Measurements from ENCODE around the gene PRKAR2B. TPM values are rescaled to one million over a fixed set of nuclear protein-coding genes. Genes with fewer than 3 reads are reported as not detected.

The PRKAR2B gene
- total and polyA plus RNA-seq, 7 experiments from 2014 or later: 0.39 to 5.0 (median 0.54) TPM

DNA sequence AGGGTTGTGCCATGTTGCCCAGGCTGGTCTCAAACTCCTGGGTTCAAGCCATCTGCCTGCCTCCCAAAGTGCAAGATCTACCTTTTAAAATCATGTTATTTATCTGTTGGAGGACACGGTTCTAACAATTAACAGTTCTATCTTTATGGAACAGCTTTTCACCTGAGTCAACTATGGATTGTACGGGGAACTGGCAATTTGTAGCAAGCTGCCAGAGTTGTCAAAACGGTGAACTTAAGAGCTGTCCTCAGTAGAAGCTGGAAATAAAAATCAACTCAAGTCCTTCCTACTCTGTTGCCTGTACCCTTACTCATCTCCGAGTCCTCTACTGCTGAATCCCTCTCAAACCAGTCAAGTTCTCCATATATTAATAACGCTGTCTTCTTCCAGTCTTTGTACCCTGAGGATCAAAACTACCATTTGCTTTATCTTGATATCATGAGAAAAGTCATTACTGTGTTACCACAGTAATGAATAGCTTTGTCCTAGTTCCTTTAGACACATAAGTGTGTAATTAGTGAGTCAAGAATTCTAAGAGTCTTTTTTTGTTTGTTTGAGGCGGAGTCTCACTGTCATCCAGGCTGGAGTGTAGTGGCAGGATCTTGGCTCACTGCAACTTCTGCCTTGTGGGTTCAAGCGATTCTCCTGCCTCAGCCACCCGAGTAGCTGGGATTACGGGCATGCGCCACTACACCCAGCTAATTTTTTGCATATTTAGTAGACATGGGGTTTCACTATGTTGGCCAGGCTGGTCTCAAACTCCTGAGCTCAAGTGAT lies 152.5 kb downstream of the PRKAR2B start:
- Histone ChIP-seq H3K27me3 (ENCODE audit: control insufficient read depth in 2 of 2, insufficient read depth in 2 of 2, low read length in 2 of 2) (no peaks in the 10 kb centered on the region), H3K4me3 (ENCODE audit: low read length) (no peak overlapping the region), H3K27ac (ENCODE audit: low read depth, low read length) (no peak overlapping the region), H3K36me3 (ENCODE audit: control insufficient read depth in 2 of 3, insufficient read depth in 3 of 3, low read length in 3 of 3) (peaks cover 13 to 83% (median 40%) of the 10 kb centered on the region in 3 experiments), H3K4me1 (ENCODE audit: control insufficient read depth in 2 of 2, insufficient read depth in 2 of 2, low read length in 2 of 2) (no peaks in the 10 kb centered on the region), H3K9me3 (ENCODE audit: control insufficient read depth in 2 of 3, low read length in 3 of 3) (no peaks in the 10 kb centered on the region)
- Mint-ChIP-seq H3K4me1 (peaks cover 0 to 13% (median 5%) of the 10 kb centered on the region in 7 donors), H3K4me3 (no peak overlapping the region), H3K36me3 (peaks cover 6 to 38% (median 21%) of the 10 kb centered on the region in 5 donors), H3K27me3 (no peaks in the 10 kb centered on the region), H3K9me3 (no peaks in the 10 kb centered on the region), H3K27ac (peak overlapping the region in 7 of 9 donors; percentile 5 to 75 (median 32))
- intact Hi-C loops (cut with micrococcal nuclease): loop anchor here in 1 of 2 donors (1.0 to 2.0 kb wide), 2 partner anchors 8 to 16 kb away; no protein-coding TSS in a partner anchor
- ChIA-PET CTCF (interaction anchor here (0.5 kb wide), 1 partner anchor 27 kb away, joined by 3 read pairs; no protein-coding TSS in a partner anchor), POLR2A (interaction anchor here (4.1 kb wide), 1 partner anchor 28 kb away, joined by 24 read pairs; the partner anchor contains the start of gene HBP1)
- ATAC-seq (no peak), DNase-seq (no peak)

DNA sequence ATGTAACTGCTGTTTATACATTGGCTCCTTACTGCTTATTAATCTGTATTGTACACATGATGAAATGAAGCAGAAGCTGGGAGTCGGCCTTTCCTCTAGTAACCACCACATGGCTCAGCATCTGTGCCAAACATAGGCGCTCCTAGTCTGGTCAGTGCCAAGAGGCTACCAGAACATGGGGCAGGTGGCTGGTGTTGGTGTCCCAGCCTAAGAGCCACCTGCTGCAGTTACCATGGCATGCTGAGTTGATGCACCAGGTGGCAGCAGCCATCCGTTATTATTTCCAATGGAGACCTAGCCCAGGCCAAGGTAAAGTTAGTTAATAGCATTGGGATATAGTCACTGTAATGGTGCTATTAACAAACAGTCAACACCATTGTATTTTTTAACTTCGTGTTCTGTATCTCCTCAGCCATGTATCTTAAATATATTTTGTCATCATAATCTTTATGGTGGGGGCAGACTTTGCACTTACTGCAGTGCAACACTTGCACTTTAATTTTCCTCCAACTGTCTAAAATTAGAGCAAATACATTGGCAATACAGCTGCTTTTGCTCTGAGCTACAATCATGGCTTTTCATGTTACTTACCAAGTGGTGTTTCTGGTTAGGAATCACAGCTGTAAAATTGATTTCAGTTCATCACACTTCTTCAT lies 157.4 kb downstream of the PRKAR2B start:
- Histone ChIP-seq H3K27ac (ENCODE audit: low read depth, low read length) (no peak overlapping the region), H3K27me3 (ENCODE audit: control insufficient read depth in 2 of 2, insufficient read depth in 2 of 2, low read length in 2 of 2) (no peaks in the 10 kb centered on the region), H3K4me1 (ENCODE audit: control insufficient read depth in 2 of 2, insufficient read depth in 2 of 2, low read length in 2 of 2) (no peaks in the 10 kb centered on the region), H3K9me3 (ENCODE audit: control insufficient read depth in 2 of 3, low read length in 3 of 3) (no peaks in the 10 kb centered on the region), H3K36me3 (ENCODE audit: control insufficient read depth in 2 of 3, insufficient read depth in 3 of 3, low read length in 3 of 3) (peaks cover 17 to 95% (median 46%) of the 10 kb centered on the region in 3 experiments), H3K4me3 (ENCODE audit: low read length) (no peak overlapping the region)
- CTCF ChIA-PET: interaction anchor here (0.7 to 1.3 kb wide), 5 partner anchors 8 to 523 kb away, joined by 3 to 4 read pairs (median 3); no protein-coding TSS in a partner anchor
- H3K4me3 Mint-ChIP-seq: no peak overlapping the region
- POLR2A ChIA-PET: interaction anchor here (0.7 to 1.3 kb wide), 2 partner anchors 31 to 362 kb away, joined by 3 read pairs; no protein-coding TSS in a partner anchor
- peaks cover 0 to 7% (median 0%) of the 10 kb centered on the region in 7 donors for H3K4me1 Mint-ChIP-seq
- peaks cover 0 to 3% (median 0%) of the 10 kb centered on the region in 11 donors for H3K9me3 Mint-ChIP-seq
- peak overlapping the region in 1 of 9 donors; percentile 32 for H3K27ac Mint-ChIP-seq
- peak; percentile 60 for ATAC-seq
- peaks cover 9 to 65% (median 33%) of the 10 kb centered on the region in 5 donors for H3K36me3 Mint-ChIP-seq
- intact Hi-C loops (cut with micrococcal nuclease): loop anchor here (1.0 to 5.0 kb wide), 3 partner anchors 523 to 675 kb away; no protein-coding TSS in a partner anchor
- DNase-seq: peak in 2 of 9 donors; percentile 6 to 15
- no peaks in the 10 kb centered on the region for H3K27me3 Mint-ChIP-seq

DNA sequence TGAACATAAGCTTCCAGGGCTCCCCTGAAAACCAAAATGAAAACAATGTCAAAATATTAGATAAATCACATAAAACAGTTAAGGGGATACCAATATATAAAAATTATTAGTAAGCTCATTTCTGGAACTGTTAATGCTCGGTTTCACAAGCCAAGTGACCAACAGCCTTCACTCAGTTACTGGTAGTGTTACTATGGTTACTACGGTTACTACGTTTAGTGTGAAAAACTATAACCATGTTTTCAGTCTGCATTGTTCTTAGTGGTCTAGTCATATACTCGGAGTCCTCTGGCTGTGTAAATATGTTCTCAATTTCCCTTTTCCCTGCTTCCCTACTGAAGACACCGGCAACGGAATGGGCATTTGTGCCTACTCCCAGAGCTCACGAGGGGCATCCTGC lies 159.1 kb downstream of the PRKAR2B start:
- Histone ChIP-seq H3K27ac (ENCODE audit: low read depth, low read length) (no peak overlapping the region), H3K4me1 (ENCODE audit: control insufficient read depth in 2 of 2, insufficient read depth in 2 of 2, low read length in 2 of 2) (no peaks in the 10 kb centered on the region), H3K36me3 (ENCODE audit: control insufficient read depth in 2 of 3, insufficient read depth in 3 of 3, low read length in 3 of 3) (peaks cover 17 to 87% (median 44%) of the 10 kb centered on the region in 3 experiments), H3K9me3 (ENCODE audit: control insufficient read depth in 2 of 3, low read length in 3 of 3) (no peaks in the 10 kb centered on the region), H3K27me3 (ENCODE audit: control insufficient read depth in 2 of 2, insufficient read depth in 2 of 2, low read length in 2 of 2) (no peaks in the 10 kb centered on the region), H3K4me3 (ENCODE audit: low read length) (no peak overlapping the region)
- intact Hi-C loops (cut with micrococcal nuclease): loop anchor here (2.0 to 5.0 kb wide), 2 partner anchors 521 to 674 kb away; no protein-coding TSS in a partner anchor
- no peaks in the 10 kb centered on the region for H3K27me3 Mint-ChIP-seq
- DNase-seq: no peak
- CTCF ChIA-PET: interaction anchor here (1.3 kb wide), 1 partner anchor 9 kb away, joined by 3 read pairs; no protein-coding TSS in a partner anchor
- peaks cover 0 to 3% (median 0%) of the 10 kb centered on the region in 11 donors for H3K9me3 Mint-ChIP-seq
- no peak overlapping the region for H3K4me3 Mint-ChIP-seq
- POLR2A ChIA-PET: interaction anchor here (1.3 kb wide), 1 partner anchor 35 kb away, joined by 4 read pairs; the partner anchor contains the start of gene HBP1
- peaks cover 6 to 62% (median 30%) of the 10 kb centered on the region in 5 donors for H3K36me3 Mint-ChIP-seq
- H3K4me1 Mint-ChIP-seq: peaks cover 0 to 5% (median 0%) of the 10 kb centered on the region in 7 donors
- peak overlapping the region in 3 of 9 donors; percentile 9 to 71 (median 30) for H3K27ac Mint-ChIP-seq
- no peak for ATAC-seq

DNA sequence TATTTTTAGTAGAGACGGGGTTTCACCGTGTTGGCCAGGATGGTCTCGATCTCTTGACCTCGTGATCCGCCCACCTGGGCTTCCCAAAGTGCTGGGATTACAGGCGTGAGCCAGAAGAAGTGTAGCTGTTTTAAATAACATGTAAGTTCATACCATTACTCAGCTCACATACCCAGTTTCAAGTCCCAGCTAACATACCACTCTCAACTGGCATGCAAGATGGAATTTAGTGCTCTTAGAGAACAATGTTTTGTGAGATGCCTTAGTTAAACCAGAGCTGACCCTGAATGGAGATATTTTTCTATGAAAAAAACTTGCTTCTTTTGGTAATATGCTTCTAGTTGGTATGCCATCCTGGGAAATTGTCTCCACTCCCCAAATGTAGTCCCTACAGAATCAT lies 161.6 kb downstream of the PRKAR2B start:
- Histone ChIP-seq H3K9me3 (ENCODE audit: control insufficient read depth in 2 of 3, low read length in 3 of 3) (no peaks in the 10 kb centered on the region), H3K27ac (ENCODE audit: low read depth, low read length) (no peak overlapping the region), H3K36me3 (ENCODE audit: control insufficient read depth in 2 of 3, insufficient read depth in 3 of 3, low read length in 3 of 3) (peaks cover 15 to 79% (median 29%) of the 10 kb centered on the region in 3 experiments), H3K4me3 (ENCODE audit: low read length) (no peak overlapping the region), H3K27me3 (ENCODE audit: control insufficient read depth in 2 of 2, insufficient read depth in 2 of 2, low read length in 2 of 2) (no peaks in the 10 kb centered on the region), H3K4me1 (ENCODE audit: control insufficient read depth in 2 of 2, insufficient read depth in 2 of 2, low read length in 2 of 2) (no peaks in the 10 kb centered on the region)
- Mint-ChIP-seq H3K9me3 (peaks cover 0 to 3% (median 0%) of the 10 kb centered on the region in 11 donors), H3K27ac (peak overlapping the region in 3 of 9 donors; percentile 7 to 34 (median 11)), H3K4me1 (peaks cover 0 to 10% (median 0%) of the 10 kb centered on the region in 7 donors), H3K4me3 (no peak overlapping the region), H3K36me3 (peaks cover 15 to 71% (median 36%) of the 10 kb centered on the region in 5 donors), H3K27me3 (no peaks in the 10 kb centered on the region)
- intact Hi-C loops (cut with micrococcal nuclease): no loop called here
- ChIA-PET POLR2A (no interaction called here), CTCF (interaction anchor here (0.6 kb wide), 1 partner anchor 32 kb away, joined by 3 read pairs; no protein-coding TSS in a partner anchor)
- no peak for ATAC-seq
- no peak for DNase-seq

DNA sequence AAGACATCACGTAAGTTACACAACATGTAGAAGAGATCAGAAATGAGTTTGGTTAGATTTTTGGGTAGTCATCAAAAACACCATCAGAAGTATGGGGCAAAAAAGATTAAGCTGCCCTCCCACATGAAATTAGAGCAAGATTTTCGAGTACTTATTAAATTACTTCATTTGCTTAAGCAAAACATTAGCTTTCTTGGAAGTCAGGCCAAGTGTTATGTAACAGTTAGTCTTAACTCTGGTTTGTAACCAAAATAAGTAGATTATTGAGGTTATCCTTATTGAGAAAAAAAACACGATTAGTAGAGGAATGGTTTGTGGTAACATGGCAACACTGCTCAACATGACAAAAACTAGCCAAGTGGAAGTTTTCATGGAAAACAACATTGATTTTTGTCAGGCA lies 162.2 kb downstream of the PRKAR2B start:
- ATAC-seq (no peak), DNase-seq (no peak)
- H3K36me3 Mint-ChIP-seq: peaks cover 20 to 77% (median 36%) of the 10 kb centered on the region in 5 donors
- H3K27ac Mint-ChIP-seq: peak overlapping the region in 3 of 9 donors; percentile 7 to 43 (median 34)
- peaks cover 11 to 73% (median 28%) of the 10 kb centered on the region in 3 experiments for H3K36me3 ChIP-seq (ENCODE audit: control insufficient read depth in 2 of 3, insufficient read depth in 3 of 3, low read length in 3 of 3)
- no peaks in the 10 kb centered on the region for H3K4me1 ChIP-seq (ENCODE audit: control insufficient read depth in 2 of 2, insufficient read depth in 2 of 2, low read length in 2 of 2)
- H3K27me3 Mint-ChIP-seq: no peaks in the 10 kb centered on the region
- no peak overlapping the region for H3K4me3 Mint-ChIP-seq
- peaks cover 0 to 10% (median 0%) of the 10 kb centered on the region in 7 donors for H3K4me1 Mint-ChIP-seq
- intact Hi-C loops (cut with micrococcal nuclease): no loop called here
- CTCF ChIA-PET: interaction anchor here (1.0 kb wide), 1 partner anchor 39 kb away, joined by 4 read pairs; no protein-coding TSS in a partner anchor
- no peak overlapping the region for H3K4me3 ChIP-seq (ENCODE audit: low read length)
- H3K9me3 ChIP-seq (ENCODE audit: control insufficient read depth in 2 of 3, low read length in 3 of 3): no peaks in the 10 kb centered on the region
- H3K27ac ChIP-seq (ENCODE audit: low read depth, low read length): no peak overlapping the region
- H3K9me3 Mint-ChIP-seq: peaks cover 0 to 3% (median 0%) of the 10 kb centered on the region in 11 donors
- H3K27me3 ChIP-seq (ENCODE audit: control insufficient read depth in 2 of 2, insufficient read depth in 2 of 2, low read length in 2 of 2): no peaks in the 10 kb centered on the region
- POLR2A ChIA-PET: no interaction called here

DNA sequence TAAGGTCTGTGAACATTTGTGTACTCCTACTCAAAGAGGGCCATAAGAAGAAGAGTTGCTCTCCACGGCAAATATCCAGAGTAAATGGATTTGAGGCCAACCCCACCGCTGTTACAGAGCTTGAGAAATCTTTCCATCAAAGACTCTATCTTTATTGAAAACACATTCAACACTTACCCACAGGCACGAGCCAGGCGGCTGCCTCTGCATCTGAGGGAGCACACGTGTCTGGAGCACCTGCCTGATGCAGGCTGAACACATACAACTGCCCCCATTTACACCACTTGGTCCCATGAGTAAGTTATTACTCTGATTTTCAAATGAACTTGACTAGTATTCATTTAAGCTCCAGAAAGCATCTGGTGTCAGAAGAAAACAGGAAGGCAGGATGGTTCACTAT lies 163.0 kb downstream of the PRKAR2B start:
- H3K4me3 ChIP-seq (ENCODE audit: low read length): no peak overlapping the region
- no peaks in the 10 kb centered on the region for H3K9me3 ChIP-seq (ENCODE audit: control insufficient read depth in 2 of 3, low read length in 3 of 3)
- Mint-ChIP-seq H3K27ac (peak overlapping the region in 7 of 9 donors; percentile 16 to 72 (median 54)), H3K36me3 (peaks cover 20 to 72% (median 38%) of the 10 kb centered on the region in 5 donors), H3K4me3 (no peak overlapping the region), H3K9me3 (peaks cover 0 to 3% (median 0%) of the 10 kb centered on the region in 11 donors), H3K27me3 (no peaks in the 10 kb centered on the region), H3K4me1 (peaks cover 0 to 10% (median 0%) of the 10 kb centered on the region in 7 donors)
- CTCF ChIA-PET: interaction anchor here (1.0 kb wide), 1 partner anchor 40 kb away, joined by 4 read pairs; no protein-coding TSS in a partner anchor
- DNase-seq (no peak), ATAC-seq (no peak)
- POLR2A ChIA-PET: interaction anchor here (0.7 kb wide), 1 partner anchor 55 kb away, joined by 3 read pairs; no protein-coding TSS in a partner anchor
- H3K36me3 ChIP-seq (ENCODE audit: control insufficient read depth in 2 of 3, insufficient read depth in 3 of 3, low read length in 3 of 3): peaks cover 3 to 65% (median 21%) of the 10 kb centered on the region in 3 experiments
- no peak overlapping the region for H3K27ac ChIP-seq (ENCODE audit: low read depth, low read length)
- H3K4me1 ChIP-seq (ENCODE audit: control insufficient read depth in 2 of 2, insufficient read depth in 2 of 2, low read length in 2 of 2): no peaks in the 10 kb centered on the region
- no peaks in the 10 kb centered on the region for H3K27me3 ChIP-seq (ENCODE audit: control insufficient read depth in 2 of 2, insufficient read depth in 2 of 2, low read length in 2 of 2)
- intact Hi-C loops (cut with micrococcal nuclease): no loop called here

Data from naive thymus-derived CD4-positive, alpha-beta T cell (primary cell).